GM23338 (cell line): ENCODE data around the gene TCF20. TPM values are rescaled to one million over a fixed set of nuclear protein-coding genes. Genes with fewer than 3 reads are reported as not detected.

ENCODE experiments used
- ATAC-seq: fragments of 200-7000 bp; cut with Tn5 transposase; 3 replicates; pipeline ENCODE4 v1.9.1; 2020
- DNase-seq: peaks from one replicate; pipeline ENCODE4 v3.0.0-alpha.2; 2015; ENCODE audit warnings: low spot score
- H2AFZ ChIP-seq: fragments of 200-600 bp; sonication (generic); 2 replicates; pipeline ENCODE4 v1.8.0; 2016; ENCODE audit warnings: antibody characterized with exemption, mild to moderate bottlenecking, moderate library complexity
- H3F3A ChIP-seq: fragments of 200-600 bp; sonication (generic); replicated peaks from 2 replicates; pipeline ENCODE4 v1.8.0; 2017; ENCODE audit warnings: antibody characterized with exemption, mixed run types, low read depth
- H3K27ac ChIP-seq: fragments of 200-600 bp; sonication (generic); 2 replicates; pipeline ENCODE4 v1.6.1; 2016; ENCODE audit warnings: low read depth
- H3K27me3 ChIP-seq: fragments of 200-600 bp; sonication (generic); 2 replicates; pipeline ENCODE4 v1.8.0; 2016; ENCODE audit warnings: mild to moderate bottlenecking, mixed run types, moderate library complexity; ENCODE audit not compliant: insufficient read depth
- H3K36me3 ChIP-seq: fragments of 200-600 bp; sonication (generic); 2 replicates; pipeline ENCODE4 v1.8.0; 2016; ENCODE audit warnings: mild to moderate bottlenecking; ENCODE audit not compliant: insufficient read depth
- H3K4me1 ChIP-seq: fragments of 200-600 bp; sonication (generic); 2 replicates; pipeline ENCODE4 v1.8.0; 2016; ENCODE audit warnings: mild to moderate bottlenecking, moderate library complexity; ENCODE audit not compliant: insufficient read depth
- H3K4me2 ChIP-seq: fragments of 200-600 bp; sonication (generic); 2 replicates; pipeline ENCODE4 v1.7.1; 2017; ENCODE audit warnings: mixed run types
- H3K4me3 ChIP-seq: fragments of 200-600 bp; sonication (generic); 2 replicates; pipeline ENCODE4 v1.6.1; 2016; ENCODE audit warnings: mixed run types
- H3K79me2 ChIP-seq: fragments of 200-600 bp; sonication (generic); replicated peaks from 2 replicates; pipeline ENCODE4 v1.8.0; 2017; ENCODE audit warnings: mild to moderate bottlenecking; ENCODE audit not compliant: insufficient read depth
- H3K9me2 ChIP-seq: fragments of 200-600 bp; sonication (generic); 2 replicates; pipeline ENCODE4 v1.8.0; 2017; ENCODE audit not compliant: insufficient read depth
- H4K20me1 ChIP-seq: fragments of 200-600 bp; sonication (generic); replicated peaks from 2 replicates; pipeline ENCODE4 v1.8.0; 2017; ENCODE audit warnings: mild to moderate bottlenecking; ENCODE audit not compliant: insufficient read depth
- H3K27ac Mint-ChIP-seq: 2 replicates; pipeline ENCODE4 v1.8.0; 2020; ENCODE audit warnings: inconsistent platforms, mild to moderate bottlenecking, moderate library complexity, mixed read lengths
- H3K27me3 Mint-ChIP-seq: 3 replicates; pipeline ENCODE4 v1.8.0; 2022; ENCODE audit warnings: low read depth, mild to moderate bottlenecking, moderate library complexity, mixed read lengths, inconsistent platforms; ENCODE audit not compliant: insufficient read depth, poor library complexity
- H3K36me3 Mint-ChIP-seq: 3 replicates; pipeline ENCODE4 v1.8.0; 2021; ENCODE audit warnings: low read depth, mild to moderate bottlenecking, inconsistent platforms, moderate library complexity, mixed read lengths
- H3K4me1 Mint-ChIP-seq: 3 replicates; pipeline ENCODE4 v1.8.0; 2020; ENCODE audit warnings: mild to moderate bottlenecking, inconsistent platforms, mixed read lengths
- H3K4me3 Mint-ChIP-seq: 3 replicates; pipeline ENCODE4 v1.8.0; 2021; ENCODE audit warnings: moderate library complexity, mild to moderate bottlenecking, inconsistent platforms, mixed read lengths
- H3K9me3 Mint-ChIP-seq: 3 replicates; pipeline ENCODE4 v1.8.0; 2020; ENCODE audit warnings: moderate library complexity, mild to moderate bottlenecking, inconsistent platforms, mixed read lengths
- ETS1 ChIP-seq: IDR thresholded peaks from 2 replicates; pipeline ENCODE4 v1.6.1; 2016; ENCODE audit warnings: antibody characterized with exemption
- EZH2phosphoT487 ChIP-seq: fragments of 200-600 bp; sonication (generic); IDR thresholded peaks from one replicate; pipeline ENCODE4 v1.8.1; 2018; ENCODE audit warnings: antibody characterized with exemption; ENCODE audit not compliant: unreplicated experiment
- POLR2AphosphoS5 ChIP-seq: IDR thresholded peaks from 2 replicates; pipeline ENCODE4 v1.6.1; 2016; ENCODE audit warnings: antibody characterized with exemption, low read depth
- STAT1 ChIP-seq: IDR thresholded peaks from one replicate; pipeline ENCODE4 v1.6.1; 2016; ENCODE audit warnings: antibody characterized with exemption; ENCODE audit not compliant: unreplicated experiment
- ZNF114 ChIP-seq: fragments of 250-450 bp; sonication (Bioruptor Pico); IDR thresholded peaks from 2 replicates; pipeline ENCODE4 v1.5.0; 2020; ENCODE audit warnings: mild to moderate bottlenecking, moderate library complexity
- ZNF331 ChIP-seq: fragments of 250-450 bp; sonication (Bioruptor Pico); IDR thresholded peaks from 2 replicates; pipeline ENCODE4 v1.5.0; 2020; ENCODE audit warnings: low read depth, mild to moderate bottlenecking, moderate library complexity
- polyA plus RNA-seq: library from polyadenylated mRNA; unstranded; fragments of >200 nt; fragmentation: Nextera tagmentation; extraction: Ambion mirVana; gene quantifications from 2 replicates; pipeline ENCODE4 v1.2.1, GENCODE V29; 2016
- total RNA-seq: library from RNA; depleted of rRNA; stranded (reverse); fragments of >200 nt; shearing (Covaris generic); gene quantifications from 2 replicates; pipeline ENCODE4 v1.2.3, GENCODE V29; 2014
- TF ChIP-seq, protein P1 (sequence below): IDR thresholded peaks from one replicate; pipeline ENCODE4 v1.6.1; 2018; ENCODE audit warnings: antibody characterized with exemption; ENCODE audit not compliant: unreplicated experiment
- TF ChIP-seq, protein P2 (sequence below), 2 experiments: fragments of 200-600 bp in 1 of 2; sonication (generic) in 1 of 2; conservative IDR thresholded peaks; 2 replicates each; pipeline versions ENCODE4 v1.5.1 to v1.6.1; 2016 to 2017; ENCODE audit warnings: antibody characterized with exemption in 2 of 2, low read depth in 2 of 2, mild to moderate bottlenecking in 2 of 2, moderate library complexity in 1 of 2

Gene TCF20
- total and polyA plus RNA-seq, 2 experiments from 2014 or later = 6.4 to 68.7 TPM

DNA sequence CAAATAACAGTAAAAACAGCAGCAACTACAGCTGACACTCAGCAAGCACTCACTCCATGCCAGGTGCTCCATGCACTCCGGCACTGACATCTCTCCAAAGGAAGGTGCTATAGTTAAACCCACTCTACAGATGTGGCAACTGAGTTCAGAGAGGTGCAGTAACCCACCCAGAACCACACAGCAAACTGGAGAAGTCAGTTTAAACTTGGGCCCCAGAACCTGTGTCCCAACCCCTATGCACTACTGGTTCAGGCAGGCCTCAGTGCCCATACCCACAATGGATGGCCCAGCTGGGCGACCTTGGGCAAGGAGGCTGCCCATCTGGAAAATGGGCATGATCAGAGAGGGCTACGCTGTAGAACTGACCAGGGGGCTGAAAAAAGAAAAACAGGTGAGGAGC, 26.4 kb upstream of the TCF20 start:
- H4K20me1 ChIP-seq = peaks cover 7% of the 10 kb centered on the region; the same call in 1 of the 2 replicates
- H3K4me3 ChIP-seq = no peak overlapping the region
- peaks cover 76% of the 10 kb centered on the region for H3K4me1 Mint-ChIP-seq
- no peak overlapping the region for H3K4me3 Mint-ChIP-seq
- no peaks in the 10 kb centered on the region for H3K79me2 ChIP-seq
- peaks cover 41% of the 10 kb centered on the region for H3K27me3 Mint-ChIP-seq
- no peak overlapping the region for H3K4me2 ChIP-seq
- H3K9me2 ChIP-seq = no peaks in the 10 kb centered on the region
- H3K4me1 ChIP-seq = peaks cover 47% of the 10 kb centered on the region
- H3K9me3 Mint-ChIP-seq = no peaks in the 10 kb centered on the region
- 0 out of 2 replicates have a peak, but pooled peaks cover 4% of the 10 kb centered on the region for H3F3A ChIP-seq
- H3K36me3 Mint-ChIP-seq = no peaks in the 10 kb centered on the region
- no peak overlapping the region for H3K27ac Mint-ChIP-seq
- H3K36me3 ChIP-seq = no peaks in the 10 kb centered on the region
- DNase-seq (no peak), ATAC-seq (no peak)
- no peak overlapping the region for H3K27ac ChIP-seq
- no peaks in the 10 kb centered on the region for H3K27me3 ChIP-seq
- no peak overlapping the region for H2AFZ ChIP-seq
- TF ChIP-seq, protein P1, sequence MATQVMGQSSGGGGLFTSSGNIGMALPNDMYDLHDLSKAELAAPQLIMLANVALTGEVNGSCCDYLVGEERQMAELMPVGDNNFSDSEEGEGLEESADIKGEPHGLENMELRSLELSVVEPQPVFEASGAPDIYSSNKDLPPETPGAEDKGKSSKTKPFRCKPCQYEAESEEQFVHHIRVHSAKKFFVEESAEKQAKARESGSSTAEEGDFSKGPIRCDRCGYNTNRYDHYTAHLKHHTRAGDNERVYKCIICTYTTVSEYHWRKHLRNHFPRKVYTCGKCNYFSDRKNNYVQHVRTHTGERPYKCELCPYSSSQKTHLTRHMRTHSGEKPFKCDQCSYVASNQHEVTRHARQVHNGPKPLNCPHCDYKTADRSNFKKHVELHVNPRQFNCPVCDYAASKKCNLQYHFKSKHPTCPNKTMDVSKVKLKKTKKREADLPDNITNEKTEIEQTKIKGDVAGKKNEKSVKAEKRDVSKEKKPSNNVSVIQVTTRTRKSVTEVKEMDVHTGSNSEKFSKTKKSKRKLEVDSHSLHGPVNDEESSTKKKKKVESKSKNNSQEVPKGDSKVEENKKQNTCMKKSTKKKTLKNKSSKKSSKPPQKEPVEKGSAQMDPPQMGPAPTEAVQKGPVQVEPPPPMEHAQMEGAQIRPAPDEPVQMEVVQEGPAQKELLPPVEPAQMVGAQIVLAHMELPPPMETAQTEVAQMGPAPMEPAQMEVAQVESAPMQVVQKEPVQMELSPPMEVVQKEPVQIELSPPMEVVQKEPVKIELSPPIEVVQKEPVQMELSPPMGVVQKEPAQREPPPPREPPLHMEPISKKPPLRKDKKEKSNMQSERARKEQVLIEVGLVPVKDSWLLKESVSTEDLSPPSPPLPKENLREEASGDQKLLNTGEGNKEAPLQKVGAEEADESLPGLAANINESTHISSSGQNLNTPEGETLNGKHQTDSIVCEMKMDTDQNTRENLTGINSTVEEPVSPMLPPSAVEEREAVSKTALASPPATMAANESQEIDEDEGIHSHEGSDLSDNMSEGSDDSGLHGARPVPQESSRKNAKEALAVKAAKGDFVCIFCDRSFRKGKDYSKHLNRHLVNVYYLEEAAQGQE = no peak
- TF ChIP-seq STAT1 = no peak
- no peak for TF ChIP-seq POLR2AphosphoS5
- TF ChIP-seq ZNF114 (CRISPR knock-in tag) = no peak
- TF ChIP-seq ETS1 = no peak
- TF ChIP-seq ZNF331 (CRISPR knock-in tag) = no peak
- no peak for TF ChIP-seq EZH2phosphoT487

GRCh38 chr22:42296381-42296853, 26.0 kb upstream of the TCF20 start:
- Mint-ChIP-seq H3K27ac (no peak overlapping the region), H3K4me3 (no peak overlapping the region), H3K4me1 (peaks cover 76% of the 10 kb centered on the region), H3K36me3 (no peaks in the 10 kb centered on the region), H3K27me3 (peaks cover 45% of the 10 kb centered on the region), H3K9me3 (no peaks in the 10 kb centered on the region)
- Histone ChIP-seq H3K4me1 (peaks cover 46% of the 10 kb centered on the region), H3K4me2 (no peak overlapping the region), H3K79me2 (no peaks in the 10 kb centered on the region), H3K9me2 (no peaks in the 10 kb centered on the region), H3K27me3 (no peaks in the 10 kb centered on the region), H3F3A (0 out of 2 replicates have a peak, but pooled peaks cover 4% of the 10 kb centered on the region), H3K27ac (no peak overlapping the region), H3K4me3 (no peak overlapping the region), H3K36me3 (no peaks in the 10 kb centered on the region), H4K20me1 (peaks cover 7% of the 10 kb centered on the region; the same call in 1 of the 2 replicates), H2AFZ (no peak overlapping the region)
- TF ChIP-seq ETS1 = no peak
- TF ChIP-seq, protein P2, sequence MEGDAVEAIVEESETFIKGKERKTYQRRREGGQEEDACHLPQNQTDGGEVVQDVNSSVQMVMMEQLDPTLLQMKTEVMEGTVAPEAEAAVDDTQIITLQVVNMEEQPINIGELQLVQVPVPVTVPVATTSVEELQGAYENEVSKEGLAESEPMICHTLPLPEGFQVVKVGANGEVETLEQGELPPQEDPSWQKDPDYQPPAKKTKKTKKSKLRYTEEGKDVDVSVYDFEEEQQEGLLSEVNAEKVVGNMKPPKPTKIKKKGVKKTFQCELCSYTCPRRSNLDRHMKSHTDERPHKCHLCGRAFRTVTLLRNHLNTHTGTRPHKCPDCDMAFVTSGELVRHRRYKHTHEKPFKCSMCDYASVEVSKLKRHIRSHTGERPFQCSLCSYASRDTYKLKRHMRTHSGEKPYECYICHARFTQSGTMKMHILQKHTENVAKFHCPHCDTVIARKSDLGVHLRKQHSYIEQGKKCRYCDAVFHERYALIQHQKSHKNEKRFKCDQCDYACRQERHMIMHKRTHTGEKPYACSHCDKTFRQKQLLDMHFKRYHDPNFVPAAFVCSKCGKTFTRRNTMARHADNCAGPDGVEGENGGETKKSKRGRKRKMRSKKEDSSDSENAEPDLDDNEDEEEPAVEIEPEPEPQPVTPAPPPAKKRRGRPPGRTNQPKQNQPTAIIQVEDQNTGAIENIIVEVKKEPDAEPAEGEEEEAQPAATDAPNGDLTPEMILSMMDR (conservative IDR thresholded peaks at IDR 0.05; ENCODE audit: low read depth in 2 of 2) = peak; percentile 45 to 69
- ATAC-seq = peak; percentile 17
- DNase-seq = peak; percentile 66
